ENCODE results near the gene GLDN.
A peak's percentile ranks its signal among the peaks of the same experiment; 100 is the strongest.

GLDN gene

DNA sequence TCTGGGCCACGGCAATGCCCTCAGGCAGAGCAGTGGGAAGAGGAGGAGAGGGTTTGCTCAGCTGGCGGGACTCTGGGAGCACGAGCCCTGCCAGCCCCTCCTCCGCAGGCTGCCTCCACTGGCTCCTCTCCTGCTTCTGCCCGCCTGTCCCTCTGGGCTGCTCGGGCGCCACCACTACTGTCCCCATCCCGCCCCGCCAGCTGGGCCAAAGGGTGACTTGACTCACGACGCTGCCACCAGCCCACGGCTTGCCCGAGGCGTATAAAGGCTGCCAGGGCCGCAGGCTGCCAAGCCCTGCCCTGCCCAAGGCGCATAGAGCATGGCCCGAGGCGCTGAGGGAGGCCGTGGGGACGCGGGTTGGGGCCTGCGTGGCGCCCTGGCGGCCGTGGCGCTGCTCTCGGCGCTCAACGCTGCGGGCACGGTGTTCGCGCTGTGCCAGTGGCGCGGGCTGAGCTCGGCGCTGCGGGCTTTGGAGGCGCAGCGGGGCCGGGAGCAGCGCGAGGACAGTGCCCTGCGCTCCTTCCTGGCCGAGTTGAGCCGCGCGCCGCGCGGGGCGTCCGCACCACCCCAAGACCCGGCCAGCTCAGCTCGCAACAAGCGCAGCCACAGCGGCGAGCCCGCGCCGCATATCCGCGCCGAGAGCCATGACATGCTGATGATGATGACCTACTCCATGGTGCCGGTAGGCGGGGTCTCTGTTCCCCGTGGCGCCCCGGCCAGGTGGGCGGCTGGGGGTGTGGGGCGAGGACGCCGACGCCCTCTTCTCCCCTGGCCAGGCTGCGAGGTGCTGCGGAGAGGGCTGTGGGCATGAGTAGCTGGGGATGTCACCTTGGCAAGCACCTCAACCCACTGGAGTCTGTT lies at the start of gene GLDN:
Gene GLDN, plus strand, starts transcription at position 290 of the 861 bp plus-strand sequence. Its CDS starts 30 bp downstream, at position 320.
- peak; percentile 59 for DNase-seq (ENCODE audit: low spot score)

DNA sequence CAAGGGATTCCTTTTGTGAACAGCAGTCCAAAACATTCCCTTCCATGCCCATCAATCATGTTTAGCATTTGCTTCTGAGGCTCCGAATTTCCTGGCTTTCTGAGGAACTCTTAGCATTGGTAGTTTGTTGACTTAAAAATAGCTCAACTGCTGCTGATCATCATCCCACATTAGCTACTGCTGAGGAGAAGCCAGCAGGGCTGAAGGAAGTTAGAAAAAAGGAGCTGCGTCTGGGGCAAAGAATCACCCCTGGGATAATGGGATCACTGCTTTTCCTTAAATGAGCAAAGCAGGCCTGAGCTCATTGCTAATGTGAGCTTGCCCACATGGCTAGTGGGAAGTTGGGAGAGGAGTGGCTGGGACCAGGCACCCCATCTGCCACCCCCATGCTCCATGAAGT lies 42.8 kb upstream of the GLDN start:
- no peak for DNase-seq (ENCODE audit: low spot score)

DNA sequence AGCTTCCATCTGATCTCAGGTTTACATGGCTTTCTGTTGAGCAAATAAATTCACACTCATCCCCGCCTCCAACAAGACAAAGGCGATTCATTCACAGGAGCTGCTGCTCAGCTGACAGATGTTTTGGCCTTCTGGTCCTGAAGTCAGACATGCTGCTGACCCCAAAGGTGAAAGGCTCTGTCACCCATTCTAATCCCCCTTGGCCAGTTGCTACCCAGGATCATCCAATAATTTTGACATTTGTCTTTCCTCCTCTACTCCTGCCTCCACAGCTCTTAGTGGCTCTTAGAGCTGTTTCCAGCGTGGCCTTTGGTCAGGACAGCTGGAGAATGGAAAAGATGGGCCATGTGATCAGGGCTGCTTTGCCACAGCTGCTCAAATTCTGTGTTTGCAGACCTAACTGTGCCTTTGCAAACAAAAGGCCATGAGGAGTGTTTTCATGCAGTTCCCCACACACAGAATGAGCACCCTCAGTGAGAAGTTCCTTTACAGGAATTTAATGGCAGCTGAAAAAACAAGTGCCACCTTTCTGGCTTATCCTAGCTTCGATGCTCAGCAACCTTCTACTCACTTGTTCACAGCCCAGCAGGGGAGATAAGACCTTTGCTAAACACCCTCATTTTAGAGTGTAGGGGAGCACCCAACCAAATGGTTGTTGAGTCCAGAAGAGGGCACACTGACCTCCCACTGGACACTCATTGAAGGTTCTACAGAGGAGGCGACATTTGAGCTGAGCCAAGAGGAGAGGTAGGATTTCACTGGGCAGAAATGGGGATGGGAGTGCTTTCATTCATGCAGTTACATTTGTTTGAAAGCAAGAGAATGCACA lies 42.1 kb upstream of the GLDN start:
- DNase-seq (ENCODE audit: low spot score): no peak

- DNase-seq (ENCODE audit: low spot score): no peak
Measured at GRCh38 chr15:51302480-51302879, 39.0 kb upstream of the GLDN start.

DNA sequence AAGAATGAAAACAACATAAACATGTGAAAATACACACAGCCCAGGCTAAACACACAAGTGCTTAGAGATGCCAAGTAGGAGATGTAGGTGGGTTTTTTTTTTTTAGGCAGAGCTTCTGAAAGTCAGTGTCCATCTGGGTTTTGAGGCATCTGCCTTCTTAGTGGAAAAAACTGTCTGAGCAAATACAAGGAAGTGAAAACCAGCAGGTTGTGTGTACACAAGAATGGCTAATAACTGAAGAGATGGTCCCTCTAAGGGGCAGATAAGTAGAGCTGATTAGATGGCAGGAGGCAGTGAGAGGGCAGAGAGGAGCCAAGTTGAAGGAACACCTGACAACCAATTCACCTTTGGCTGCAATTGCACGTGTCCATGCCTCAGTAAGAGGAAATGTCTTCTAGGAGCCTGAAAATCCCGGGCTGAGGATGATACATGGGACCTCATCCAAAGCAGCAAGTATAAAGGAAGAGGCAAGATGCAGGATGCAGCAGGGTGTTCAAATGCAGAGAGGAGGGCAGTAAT lies 37.9 kb upstream of the GLDN start:
- no peak for DNase-seq (ENCODE audit: low spot score)

GRCh38 chr15:51307325-51307724 lies 34.1 kb upstream of the GLDN start:
- no peak for DNase-seq (ENCODE audit: low spot score)

DNA sequence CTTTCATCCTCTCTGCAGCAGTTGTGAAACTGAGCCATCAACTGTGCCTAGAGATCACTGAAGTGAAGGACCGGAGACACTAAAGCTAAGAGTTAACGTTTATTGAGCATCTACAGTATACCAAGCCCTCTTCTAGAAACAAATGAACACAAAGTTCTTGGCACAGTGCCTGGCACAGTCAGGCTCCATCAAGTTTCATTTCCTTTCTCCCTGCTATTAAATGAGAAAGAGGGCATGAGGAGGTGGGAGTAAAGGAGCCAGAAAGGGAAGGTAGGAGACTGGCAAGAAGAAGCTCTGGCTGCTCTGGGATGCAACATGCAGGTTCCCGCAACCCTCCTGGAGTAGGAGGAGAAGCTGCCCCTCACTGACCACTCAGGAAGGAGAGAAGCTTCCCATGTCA lies 33.6 kb upstream of the GLDN start:
- no peak for DNase-seq (ENCODE audit: low spot score)

DNA sequence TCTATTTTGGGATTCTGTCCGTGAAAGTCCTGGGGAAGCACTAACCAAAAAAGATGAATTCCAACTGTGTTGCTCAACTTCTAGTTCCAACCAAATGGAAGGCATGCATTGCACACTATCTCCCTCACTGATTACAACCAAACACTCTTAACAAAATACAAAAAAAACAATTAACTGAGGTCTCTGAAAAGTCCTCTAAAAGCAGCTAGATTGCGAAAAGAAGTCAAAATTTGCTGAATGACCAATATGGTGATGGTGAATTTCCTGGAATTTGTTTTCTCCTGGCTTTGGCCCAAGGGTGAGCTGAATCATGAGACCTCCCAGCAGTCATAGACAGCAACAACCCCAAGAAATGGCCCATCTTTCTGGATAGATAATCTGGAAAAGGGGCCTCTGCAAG lies 31.4 kb upstream of the GLDN start:
- no peak for DNase-seq (ENCODE audit: low spot score)

DNA sequence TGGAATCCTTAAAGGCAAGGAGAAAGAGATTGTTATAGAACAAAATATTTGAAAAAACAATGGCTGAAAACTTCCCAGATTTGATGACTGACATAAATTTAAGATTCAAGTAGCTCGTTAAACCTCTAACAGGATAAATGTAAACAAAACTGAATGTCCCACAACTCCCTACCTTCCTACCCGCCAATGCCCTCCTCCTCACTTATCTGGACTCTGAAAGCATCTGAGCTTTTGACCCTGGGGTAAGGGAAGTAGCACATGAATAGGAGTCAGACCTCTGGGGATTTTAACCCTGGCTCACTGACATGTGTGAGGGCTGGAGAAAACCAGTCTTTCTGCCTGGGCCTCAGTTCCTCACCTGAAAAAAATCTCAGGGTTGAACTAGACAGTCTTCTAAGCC lies 29.9 kb upstream of the GLDN start:
- no peak for DNase-seq (ENCODE audit: low spot score)

- no peak for DNase-seq (ENCODE audit: low spot score)
Measured at GRCh38 chr15:51312166-51313073, 29.0 kb upstream of the GLDN start.

DNA sequence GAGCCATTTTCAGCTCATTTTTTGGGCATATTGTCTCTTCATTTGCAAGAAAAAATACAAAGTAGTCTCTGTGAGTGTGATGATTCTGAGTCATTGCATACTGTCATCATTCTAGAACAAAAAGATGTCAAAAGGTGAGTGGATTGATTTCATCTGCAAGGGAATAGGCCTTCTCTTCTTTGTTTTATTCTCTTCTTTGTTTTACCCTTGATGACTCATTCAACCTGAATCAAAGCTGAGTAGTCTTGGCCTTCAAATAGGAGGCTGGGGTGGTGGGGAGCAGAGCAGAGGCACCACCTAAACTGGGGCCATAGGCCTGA lies 28.4 kb upstream of the GLDN start:
- no peak for DNase-seq (ENCODE audit: low spot score)

DNA sequence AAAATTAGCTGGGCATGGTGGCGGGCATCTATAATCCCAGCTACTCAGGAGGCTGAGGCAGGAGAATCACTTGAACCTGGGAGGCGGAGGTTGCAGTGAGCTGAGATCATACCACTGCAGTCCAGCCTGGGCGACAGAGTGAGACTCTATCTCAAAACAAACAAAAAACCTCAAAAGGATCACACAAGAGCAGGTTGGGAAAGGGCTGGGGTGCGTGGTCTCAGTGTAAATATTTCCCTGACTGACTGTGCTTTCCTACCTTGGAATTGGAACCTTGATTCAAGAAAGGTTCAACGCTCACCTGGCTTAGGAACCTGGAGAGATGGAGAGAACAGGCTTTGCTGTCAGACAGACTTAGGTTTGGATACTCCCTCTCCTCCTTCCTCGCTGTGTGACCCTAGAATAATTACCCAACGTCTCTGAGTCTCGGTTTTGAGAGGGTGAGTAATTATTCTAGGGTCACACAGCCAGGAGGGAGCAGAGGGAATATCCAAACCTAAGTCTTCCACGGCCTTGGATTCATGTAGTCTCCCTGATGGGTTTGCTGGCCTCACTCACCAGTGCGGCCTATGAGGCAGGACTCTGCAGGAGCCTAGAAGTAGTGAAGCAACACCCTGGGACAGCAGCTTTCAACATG lies 27.7 kb upstream of the GLDN start:
- no peak for DNase-seq (ENCODE audit: low spot score)

- DNase-seq (ENCODE audit: low spot score): no peak
Measured at GRCh38 chr15:51314391-51315337, 26.8 kb upstream of the GLDN start.

GRCh38 chr15:51315726-51316125 lies 25.7 kb upstream of the GLDN start:
- no peak for DNase-seq (ENCODE audit: low spot score)

GRCh38 chr15:51316636-51317035 lies 24.8 kb upstream of the GLDN start:
- DNase-seq (ENCODE audit: low spot score): no peak

GRCh38 chr15:51318382-51319150 lies 22.9 kb upstream of the GLDN start:
- DNase-seq (ENCODE audit: low spot score): no peak

DNA sequence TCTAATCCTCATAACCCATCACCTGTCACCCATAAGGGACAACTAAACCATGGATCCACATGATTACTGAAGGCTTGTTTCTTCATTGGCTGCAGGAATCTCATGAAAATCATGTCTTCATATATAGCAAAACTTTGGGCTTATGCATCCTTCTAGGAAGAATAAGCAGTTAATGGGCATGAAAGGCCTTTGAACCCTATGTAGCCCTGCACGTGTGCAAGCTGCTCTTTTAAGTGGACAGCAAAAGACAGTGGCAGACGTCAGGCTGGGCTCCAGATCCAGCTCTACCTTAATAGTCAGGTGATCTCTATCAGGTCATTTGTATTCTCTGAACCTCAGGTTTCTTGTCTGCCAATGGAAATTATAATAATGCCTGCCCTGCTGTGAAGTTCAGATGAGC lies 21.9 kb upstream of the GLDN start:
- no peak for DNase-seq (ENCODE audit: low spot score)

DNA sequence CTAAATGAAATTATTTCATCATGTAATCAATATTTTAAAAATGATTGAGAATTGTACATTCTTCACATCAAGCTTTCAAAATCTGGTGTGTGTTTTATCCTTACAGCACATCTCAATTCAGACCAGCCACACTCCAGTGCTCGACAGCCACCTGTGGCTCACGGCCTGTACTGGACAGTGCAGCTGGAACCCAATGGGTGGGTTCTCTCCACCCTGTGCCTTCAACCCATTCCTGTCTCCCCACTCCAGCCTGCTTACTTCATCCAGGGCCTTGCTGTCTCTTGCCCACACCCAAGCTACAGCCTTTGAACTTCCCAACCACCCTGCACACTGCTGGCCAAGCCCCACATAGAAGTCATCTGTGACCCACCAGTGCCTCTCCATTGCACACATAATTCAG lies 20.6 kb upstream of the GLDN start:
- DNase-seq (ENCODE audit: low spot score): no peak

- no peak for DNase-seq (ENCODE audit: low spot score)
Measured at GRCh38 chr15:51321316-51321715, 20.1 kb upstream of the GLDN start.
